Osteoblast (primary cell): ENCODE measurements around the gene COL13A1. TPM values are rescaled to one million over a fixed set of nuclear protein-coding genes. Genes with fewer than 3 reads are reported as not detected.

Experiments
- DNase-seq: peaks from one replicate; pipeline ENCODE4 v3.0.0; 2011; ENCODE audit warnings: low spot score, mixed read lengths; ENCODE audit not compliant: insufficient read length; ENCODE audit errors: missing footprints
- H2AFZ ChIP-seq: 2 replicates; pipeline ENCODE4 v1.6.0; 2011; ENCODE audit warnings: mild to moderate bottlenecking, low read length
- H3K27ac ChIP-seq: 2 replicates; pipeline ENCODE4 v1.5.1; 2011; ENCODE audit warnings: mild to moderate bottlenecking, low read depth, low read length, moderate library complexity
- H3K27me3 ChIP-seq: 2 replicates; pipeline ENCODE4 v1.6.0; 2012; ENCODE audit warnings: mild to moderate bottlenecking, control low read depth, inconsistent platforms, low read length, moderate library complexity; ENCODE audit not compliant: insufficient read depth
- H3K36me3 ChIP-seq: 2 replicates; pipeline ENCODE4 v1.5.1; 2011; ENCODE audit warnings: mild to moderate bottlenecking, low read length, control low read depth, moderate library complexity; ENCODE audit not compliant: insufficient read depth
- H3K4me1 ChIP-seq: 2 replicates; pipeline ENCODE4 v1.5.1; 2011; ENCODE audit warnings: mild to moderate bottlenecking, low read length, control low read depth, moderate library complexity; ENCODE audit not compliant: insufficient read depth
- H3K4me2 ChIP-seq: 2 replicates; pipeline ENCODE4 v1.6.0; 2011; ENCODE audit warnings: mild to moderate bottlenecking, low read length; ENCODE audit not compliant: insufficient read depth
- H3K4me3 ChIP-seq: fragments of 200-600 bp; sonication (generic); 3 replicates; pipeline ENCODE4 v1.5.1; 2012; ENCODE audit warnings: mild to moderate bottlenecking, low read length, inconsistent platforms; ENCODE audit not compliant: insufficient read depth
- H3K79me2 ChIP-seq: 2 replicates; pipeline ENCODE4 v1.6.0; 2012; ENCODE audit warnings: mild to moderate bottlenecking, low read length, control low read depth, inconsistent platforms; ENCODE audit not compliant: insufficient read depth
- H3K9me3 ChIP-seq: 2 replicates; pipeline ENCODE4 v1.5.1; 2011; ENCODE audit warnings: low read depth, low read length, control low read depth
- H4K20me1 ChIP-seq: 2 replicates; pipeline ENCODE4 v1.6.0; 2012; ENCODE audit warnings: mild to moderate bottlenecking, low read length, control low read depth; ENCODE audit not compliant: insufficient read depth
- CTCF ChIP-seq: IDR thresholded peaks from 2 replicates; pipeline ENCODE4 v1.5.1; 2011; ENCODE audit warnings: mild to moderate bottlenecking, low read depth, low read length, moderate library complexity; ENCODE audit errors: extremely low read depth
- total RNA-seq: library from RNA; depleted of rRNA; stranded (reverse); fragments of >200 nt; gene quantifications from 2 replicates; pipeline ENCODE4 v1.2.3, GENCODE V29; 2012

Gene COL13A1
- total RNA-seq, 1 donor, result 1.1 TPM

- Histone ChIP-seq H3K36me3 (no peaks in the 10 kb centered on the region), H3K79me2 (peaks cover 50% of the 10 kb centered on the region), H3K27me3 (no peaks in the 10 kb centered on the region), H3K4me3 (no peak overlapping the region), H2AFZ (no peak overlapping the region), H3K27ac (no peak overlapping the region), H3K4me1 (peaks cover 24% of the 10 kb centered on the region), H3K4me2 (no peak overlapping the region), H3K9me3 (no peaks in the 10 kb centered on the region), H4K20me1 (peaks cover 4% of the 10 kb centered on the region)
- TF ChIP-seq CTCF, result no peak
- DNase-seq, result no peak
These were observed 9.1 kb downstream of the COL13A1 start for GRCh38 chr10:69810675-69811397.

GRCh38 chr10:69813632-69814031 lies 11.9 kb downstream of the COL13A1 start:
- TF ChIP-seq CTCF, result no peak
- peaks cover 54% of the 10 kb centered on the region for H3K79me2 ChIP-seq
- H3K4me1 ChIP-seq, result peaks cover 14% of the 10 kb centered on the region
- no peak overlapping the region for H2AFZ ChIP-seq
- H4K20me1 ChIP-seq, result peaks cover 4% of the 10 kb centered on the region
- no peaks in the 10 kb centered on the region for H3K27me3 ChIP-seq
- H3K4me3 ChIP-seq, result no peak overlapping the region
- H3K9me3 ChIP-seq, result no peaks in the 10 kb centered on the region
- DNase-seq, result no peak
- H3K36me3 ChIP-seq, result no peaks in the 10 kb centered on the region
- H3K4me2 ChIP-seq, result no peak overlapping the region
- H3K27ac ChIP-seq, result no peak overlapping the region

- no peak overlapping the region for H3K27ac ChIP-seq
- H3K27me3 ChIP-seq, result no peaks in the 10 kb centered on the region
- peaks cover 19% of the 10 kb centered on the region for H3K4me1 ChIP-seq
- peaks cover 2% of the 10 kb centered on the region for H3K9me3 ChIP-seq
- H3K4me3 ChIP-seq, result no peak overlapping the region
- H3K36me3 ChIP-seq, result no peaks in the 10 kb centered on the region
- H4K20me1 ChIP-seq, result peaks cover 4% of the 10 kb centered on the region
- peaks cover 48% of the 10 kb centered on the region for H3K79me2 ChIP-seq
- DNase-seq, result no peak
- H2AFZ ChIP-seq, result no peak overlapping the region
- no peak for TF ChIP-seq CTCF
- H3K4me2 ChIP-seq, result no peak overlapping the region
These were observed 12.5 kb downstream of the COL13A1 start for GRCh38 chr10:69814251-69814650.

GRCh38 chr10:69815104-69815503 lies 13.4 kb downstream of the COL13A1 start:
- H3K27ac ChIP-seq, result no peak overlapping the region
- peaks cover 43% of the 10 kb centered on the region for H3K79me2 ChIP-seq
- no peaks in the 10 kb centered on the region for H3K27me3 ChIP-seq
- peaks cover 23% of the 10 kb centered on the region for H3K4me1 ChIP-seq
- no peak for TF ChIP-seq CTCF
- H3K4me3 ChIP-seq, result no peak overlapping the region
- DNase-seq, result no peak
- no peaks in the 10 kb centered on the region for H3K36me3 ChIP-seq
- H3K9me3 ChIP-seq, result peaks cover 2% of the 10 kb centered on the region
- no peak overlapping the region for H2AFZ ChIP-seq
- peaks cover 4% of the 10 kb centered on the region for H4K20me1 ChIP-seq
- H3K4me2 ChIP-seq, result no peak overlapping the region
